22Rv1 (cell line): ENCODE measurements around the gene CYREN.

Source experiments
- ZFX ChIP-seq: fragments of 450-650 bp; IDR thresholded peaks from 2 replicates; pipeline ENCODE4 v1.6.1; 2017; ENCODE audit warnings: antibody characterized with exemption, borderline replicate concordance
- TF ChIP-seq, protein P1 (sequence below): fragments of 450-650 bp; IDR thresholded peaks from 2 replicates; pipeline ENCODE4 v1.5.1; 2017; ENCODE audit warnings: mild to moderate bottlenecking

DNA sequence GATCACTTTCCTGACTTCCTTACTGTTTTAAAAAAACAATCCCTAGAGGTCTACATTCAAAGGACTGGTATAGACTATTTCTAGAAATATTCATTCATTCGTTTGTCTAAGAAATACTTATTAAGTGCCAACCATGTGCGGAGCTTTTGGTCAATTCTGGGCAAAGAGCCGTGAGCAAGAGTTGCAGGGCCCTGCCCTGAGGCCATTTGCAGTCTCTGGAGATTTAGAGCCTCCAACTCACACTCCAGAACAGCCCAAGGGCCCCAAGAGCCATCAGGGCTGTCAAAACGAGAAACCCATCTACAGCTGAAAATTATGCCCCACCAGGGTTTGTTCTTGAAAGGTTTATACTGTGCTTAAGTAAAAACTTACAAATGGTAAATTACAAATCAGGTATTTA, 24.6 kb upstream of the CYREN start:
- TF ChIP-seq, protein P1, sequence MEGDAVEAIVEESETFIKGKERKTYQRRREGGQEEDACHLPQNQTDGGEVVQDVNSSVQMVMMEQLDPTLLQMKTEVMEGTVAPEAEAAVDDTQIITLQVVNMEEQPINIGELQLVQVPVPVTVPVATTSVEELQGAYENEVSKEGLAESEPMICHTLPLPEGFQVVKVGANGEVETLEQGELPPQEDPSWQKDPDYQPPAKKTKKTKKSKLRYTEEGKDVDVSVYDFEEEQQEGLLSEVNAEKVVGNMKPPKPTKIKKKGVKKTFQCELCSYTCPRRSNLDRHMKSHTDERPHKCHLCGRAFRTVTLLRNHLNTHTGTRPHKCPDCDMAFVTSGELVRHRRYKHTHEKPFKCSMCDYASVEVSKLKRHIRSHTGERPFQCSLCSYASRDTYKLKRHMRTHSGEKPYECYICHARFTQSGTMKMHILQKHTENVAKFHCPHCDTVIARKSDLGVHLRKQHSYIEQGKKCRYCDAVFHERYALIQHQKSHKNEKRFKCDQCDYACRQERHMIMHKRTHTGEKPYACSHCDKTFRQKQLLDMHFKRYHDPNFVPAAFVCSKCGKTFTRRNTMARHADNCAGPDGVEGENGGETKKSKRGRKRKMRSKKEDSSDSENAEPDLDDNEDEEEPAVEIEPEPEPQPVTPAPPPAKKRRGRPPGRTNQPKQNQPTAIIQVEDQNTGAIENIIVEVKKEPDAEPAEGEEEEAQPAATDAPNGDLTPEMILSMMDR, result no peak
- no peak for TF ChIP-seq ZFX
